Hepatocyte (in vitro differentiated cells): ENCODE data around the gene KRT83. TPM values are rescaled to one million over a fixed set of nuclear protein-coding genes. Genes with fewer than 3 reads are reported as not detected.

Experiments used
- DNase-seq: peaks from one replicate; pipeline ENCODE4 v3.0.0-alpha.2; 2016; ENCODE audit warnings: low spot score
- H2AFZ ChIP-seq: fragments of 200-600 bp; sonication (generic); 2 replicates; pipeline ENCODE4 v1.6.0; 2016; ENCODE audit warnings: antibody characterized with exemption, mild to moderate bottlenecking
- H3K27ac ChIP-seq: fragments of 200-600 bp; sonication (generic); 2 replicates; pipeline ENCODE4 v1.5.1; 2016; ENCODE audit warnings: mild to moderate bottlenecking
- H3K27me3 ChIP-seq: fragments of 200-600 bp; sonication (generic); 2 replicates; pipeline ENCODE4 v1.6.1; 2016
- H3K36me3 ChIP-seq: fragments of 200-600 bp; sonication (generic); replicated peaks from 2 replicates; pipeline ENCODE4 v1.5.1; 2016; ENCODE audit warnings: low read depth; ENCODE audit not compliant: insufficient read depth
- H3K4me1 ChIP-seq: fragments of 200-600 bp; sonication (generic); 2 replicates; pipeline ENCODE4 v1.5.1; 2016; ENCODE audit warnings: mild to moderate bottlenecking, moderate library complexity; ENCODE audit not compliant: insufficient read depth
- H3K4me2 ChIP-seq: fragments of 200-600 bp; sonication (generic); 2 replicates; pipeline ENCODE4 v1.6.0; 2016
- H3K4me3 ChIP-seq: fragments of 200-600 bp; sonication (generic); 2 replicates; pipeline ENCODE4 v1.5.1; 2016; ENCODE audit warnings: mild to moderate bottlenecking
- H3K79me2 ChIP-seq: fragments of 200-600 bp; sonication (generic); 2 replicates; pipeline ENCODE4 v1.6.0; 2017; ENCODE audit warnings: mild to moderate bottlenecking
- H3K9me2 ChIP-seq: fragments of 200-600 bp; sonication (generic); replicated peaks from 2 replicates; pipeline ENCODE4 v1.6.0; 2017; ENCODE audit warnings: mild to moderate bottlenecking; ENCODE audit not compliant: insufficient read depth
- H3K9me3 ChIP-seq: fragments of 200-600 bp; sonication (generic); 2 replicates; pipeline ENCODE4 v1.5.1; 2016; ENCODE audit warnings: low read depth, mild to moderate bottlenecking
- H4K20me1 ChIP-seq: fragments of 200-600 bp; sonication (generic); 2 replicates; pipeline ENCODE4 v1.6.0; 2016; ENCODE audit warnings: mild to moderate bottlenecking; ENCODE audit not compliant: insufficient read depth, poor library complexity, severe bottlenecking
- CTCF ChIP-seq: fragments of 200-600 bp; sonication (generic); IDR thresholded peaks from 2 replicates; pipeline ENCODE4 v1.5.1; 2016; ENCODE audit warnings: antibody characterized with exemption, mild to moderate bottlenecking; ENCODE audit not compliant: poor library complexity
- EZH2 ChIP-seq: fragments of 200-600 bp; sonication (generic); IDR thresholded peaks from 2 replicates; pipeline ENCODE4 v1.6.1; 2016; ENCODE audit warnings: antibody characterized with exemption, mild to moderate bottlenecking, borderline replicate concordance
- EZH2phosphoT487 ChIP-seq: fragments of 200-600 bp; sonication (generic); IDR thresholded peaks from one replicate; pipeline ENCODE4 v1.6.1; 2018; ENCODE audit warnings: antibody characterized with exemption, mild to moderate bottlenecking, low read depth, moderate library complexity; ENCODE audit not compliant: unreplicated experiment, severe bottlenecking
- WGBS: methylation state at CpG from one replicate; pipeline ENCODE4 v1.1.6; 2016; ENCODE audit warnings: low lambda C conversion rate; ENCODE audit errors: missing lambda C conversion rate; 5-methylcytosine and 5-hydroxymethylcytosine counted together
- polyA plus RNA-seq: library from polyadenylated mRNA; unstranded; fragments of >200 nt; fragmentation: Nextera tagmentation; extraction: Ambion mirVana; gene quantifications from 2 replicates; pipeline ENCODE4 v1.2.1, GENCODE V29; 2016
- total RNA-seq: library from RNA; depleted of rRNA; stranded (reverse); fragments of >200 nt; gene quantifications from 2 replicates; pipeline ENCODE4 v1.2.3, GENCODE V29; 2014

KRT83 gene
- total and polyA plus RNA-seq, 2 experiments from 2014 or later = not detected

GRCh38 chr12:52361553-52361952 lies 40.4 kb upstream of the KRT83 start:
- Histone ChIP-seq H3K4me1 (no peaks in the 10 kb centered on the region), H3K4me2 (no peak overlapping the region), H4K20me1 (no peaks in the 10 kb centered on the region), H3K36me3 (no peaks in the 10 kb centered on the region), H3K4me3 (no peak overlapping the region), H3K9me3 (no peaks in the 10 kb centered on the region), H3K27me3 (no peaks in the 10 kb centered on the region), H3K27ac (no peak overlapping the region), H3K9me2 (no peaks in the 10 kb centered on the region), H3K79me2 (no peaks in the 10 kb centered on the region), H2AFZ (no peak overlapping the region)
- WGBS = 100% methylated on average over 1 of the region's 1 CpG
- TF ChIP-seq CTCF = no peak
- DNase-seq = no peak

GRCh38 chr12:52360663-52361271 lies 39.6 kb upstream of the KRT83 start:
- Histone ChIP-seq H4K20me1 (no peaks in the 10 kb centered on the region), H3K27ac (no peak overlapping the region), H3K27me3 (no peaks in the 10 kb centered on the region), H3K79me2 (no peaks in the 10 kb centered on the region), H3K9me2 (no peaks in the 10 kb centered on the region), H3K9me3 (no peaks in the 10 kb centered on the region), H3K36me3 (no peaks in the 10 kb centered on the region), H3K4me1 (no peaks in the 10 kb centered on the region), H3K4me3 (no peak overlapping the region), H3K4me2 (no peak overlapping the region), H2AFZ (no peak overlapping the region)
- WGBS = 90% methylated on average over 13 of the region's 13 CpGs
- DNase-seq = no peak
- TF ChIP-seq EZH2phosphoT487 (no peak), EZH2 (no peak)

DNA sequence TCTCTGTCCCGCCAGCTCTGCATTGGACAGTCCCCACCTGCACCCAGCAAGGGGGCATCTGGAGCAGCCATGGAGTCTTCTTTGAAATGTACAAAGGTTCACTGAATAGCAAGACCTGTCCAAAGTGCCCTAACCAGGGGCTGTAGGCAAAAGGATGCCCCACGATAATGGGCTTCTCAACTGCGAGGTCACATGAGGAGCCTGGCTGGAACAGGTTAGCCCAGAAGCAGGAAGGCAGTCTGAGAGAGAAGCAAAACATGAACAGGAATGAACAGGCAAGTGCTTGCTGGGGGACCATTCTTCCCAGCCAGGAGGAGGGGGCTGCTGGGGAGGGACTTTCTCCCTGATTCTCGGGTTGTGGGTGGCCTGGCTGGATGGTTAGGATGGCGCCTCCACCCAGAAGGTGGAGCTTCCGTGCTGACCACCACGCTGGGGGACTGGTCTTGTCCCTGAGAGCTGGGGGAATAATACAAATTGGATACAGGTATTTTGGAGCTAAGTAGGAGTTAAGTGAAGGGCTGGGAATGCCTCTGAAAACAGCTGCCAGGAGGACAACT lies 39.0 kb upstream of the KRT83 start:
- H3K36me3 ChIP-seq = no peaks in the 10 kb centered on the region
- no peak overlapping the region for H3K27ac ChIP-seq
- DNase-seq = no peak
- H3K4me2 ChIP-seq = no peak overlapping the region
- no peak overlapping the region for H2AFZ ChIP-seq
- H3K9me2 ChIP-seq = no peaks in the 10 kb centered on the region
- no peaks in the 10 kb centered on the region for H4K20me1 ChIP-seq
- no peaks in the 10 kb centered on the region for H3K79me2 ChIP-seq
- no peaks in the 10 kb centered on the region for H3K4me1 ChIP-seq
- no peak overlapping the region for H3K4me3 ChIP-seq
- no peaks in the 10 kb centered on the region for H3K9me3 ChIP-seq
- H3K27me3 ChIP-seq = no peaks in the 10 kb centered on the region
- 88% methylated on average over 7 of the region's 7 CpGs for WGBS
- TF ChIP-seq EZH2phosphoT487 = no peak
- no peak for TF ChIP-seq EZH2
- no peak for TF ChIP-seq CTCF

GRCh38 chr12:52359621-52360061 lies 38.4 kb upstream of the KRT83 start:
- Histone ChIP-seq H3K9me2 (no peaks in the 10 kb centered on the region), H3K27me3 (no peaks in the 10 kb centered on the region), H3K4me3 (no peak overlapping the region), H3K4me1 (no peaks in the 10 kb centered on the region), H4K20me1 (no peaks in the 10 kb centered on the region), H2AFZ (no peak overlapping the region), H3K79me2 (no peaks in the 10 kb centered on the region), H3K9me3 (no peaks in the 10 kb centered on the region), H3K27ac (no peak overlapping the region), H3K36me3 (no peaks in the 10 kb centered on the region), H3K4me2 (no peak overlapping the region)
- TF ChIP-seq EZH2phosphoT487 (no peak), EZH2 (no peak), CTCF (no peak)
- DNase-seq = no peak
- 94% methylated on average over 5 of the region's 5 CpGs for WGBS
